ENCODE measurements around the gene RNF43.

RNF43 gene

GRCh38 chr17:58375256-58375655 lies 42.1 kb downstream of the RNF43 start:
- no peak for DNase-seq (ENCODE audit: low read depth)
- H3K4me3 ChIP-seq (ENCODE audit: control insufficient read depth, low read depth, low read length), result no peak overlapping the region
- no peak for TF ChIP-seq CTCF (conservative IDR thresholded peaks at IDR 0.05; ENCODE audit: control insufficient read depth, insufficient read depth, low read depth, low read length)

DNA sequence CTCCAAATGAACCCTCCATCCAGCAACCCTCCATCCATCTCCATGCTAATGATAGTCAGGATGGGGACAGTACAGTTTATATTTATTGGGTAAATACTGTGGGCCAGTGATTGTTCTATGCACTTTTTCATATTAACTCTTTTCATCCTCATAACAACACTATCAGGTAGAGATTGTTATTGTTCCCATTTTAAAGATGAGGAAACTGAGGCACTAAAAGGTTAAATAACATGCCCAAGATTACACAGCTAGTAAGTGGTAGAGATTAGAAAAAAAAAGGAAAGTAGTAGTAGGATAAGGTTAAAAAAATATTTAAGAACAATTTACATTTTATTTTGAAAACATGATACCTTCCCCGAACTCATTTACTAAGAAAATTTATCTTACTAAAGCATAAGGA lies 43.4 kb downstream of the RNF43 start:
- no peak for TF ChIP-seq CTCF (conservative IDR thresholded peaks at IDR 0.05; ENCODE audit: control insufficient read depth, insufficient read depth, low read depth, low read length)

GRCh38 chr17:58373003-58373402 lies 44.3 kb downstream of the RNF43 start:
- no peak for TF ChIP-seq CTCF (conservative IDR thresholded peaks at IDR 0.05; ENCODE audit: control insufficient read depth, insufficient read depth, low read depth, low read length)
- H3K4me3 ChIP-seq (ENCODE audit: control insufficient read depth, low read depth, low read length), result no peak overlapping the region
- DNase-seq (ENCODE audit: low read depth), result no peak

More for the DNA sequence above, 43.4 kb downstream of the RNF43 start:
- no peak overlapping the region for H3K4me3 ChIP-seq (ENCODE audit: control insufficient read depth, low read depth, low read length)
- no peak for DNase-seq (ENCODE audit: low read depth)

GRCh38 chr17:58371300-58371950 lies 45.9 kb downstream of the RNF43 start:
- no peak for DNase-seq (ENCODE audit: low read depth)
- no peak for TF ChIP-seq CTCF (conservative IDR thresholded peaks at IDR 0.05; ENCODE audit: control insufficient read depth, insufficient read depth, low read depth, low read length)
- no peak overlapping the region for H3K4me3 ChIP-seq (ENCODE audit: control insufficient read depth, low read depth, low read length)

GRCh38 chr17:58370716-58371115 lies 46.6 kb downstream of the RNF43 start:
- TF ChIP-seq CTCF (conservative IDR thresholded peaks at IDR 0.05; ENCODE audit: control insufficient read depth, insufficient read depth, low read depth, low read length), result no peak
- no peak for DNase-seq (ENCODE audit: low read depth)
- H3K4me3 ChIP-seq (ENCODE audit: control insufficient read depth, low read depth, low read length), result no peak overlapping the region

GRCh38 chr17:58370309-58370708 lies 47.0 kb downstream of the RNF43 start:
- no peak for DNase-seq (ENCODE audit: low read depth)
- no peak overlapping the region for H3K4me3 ChIP-seq (ENCODE audit: control insufficient read depth, low read depth, low read length)
- no peak for TF ChIP-seq CTCF (conservative IDR thresholded peaks at IDR 0.05; ENCODE audit: control insufficient read depth, insufficient read depth, low read depth, low read length)
